ENCODE data around the gene CUEDC1. TPM values are rescaled to one million over a fixed set of nuclear protein-coding genes. Genes with fewer than 3 reads are reported as not detected.

Gene CUEDC1
- total RNA-seq, 6 experiments from 2014 or later, result 34.0 to 41.0 (median 34.9) TPM

DNA sequence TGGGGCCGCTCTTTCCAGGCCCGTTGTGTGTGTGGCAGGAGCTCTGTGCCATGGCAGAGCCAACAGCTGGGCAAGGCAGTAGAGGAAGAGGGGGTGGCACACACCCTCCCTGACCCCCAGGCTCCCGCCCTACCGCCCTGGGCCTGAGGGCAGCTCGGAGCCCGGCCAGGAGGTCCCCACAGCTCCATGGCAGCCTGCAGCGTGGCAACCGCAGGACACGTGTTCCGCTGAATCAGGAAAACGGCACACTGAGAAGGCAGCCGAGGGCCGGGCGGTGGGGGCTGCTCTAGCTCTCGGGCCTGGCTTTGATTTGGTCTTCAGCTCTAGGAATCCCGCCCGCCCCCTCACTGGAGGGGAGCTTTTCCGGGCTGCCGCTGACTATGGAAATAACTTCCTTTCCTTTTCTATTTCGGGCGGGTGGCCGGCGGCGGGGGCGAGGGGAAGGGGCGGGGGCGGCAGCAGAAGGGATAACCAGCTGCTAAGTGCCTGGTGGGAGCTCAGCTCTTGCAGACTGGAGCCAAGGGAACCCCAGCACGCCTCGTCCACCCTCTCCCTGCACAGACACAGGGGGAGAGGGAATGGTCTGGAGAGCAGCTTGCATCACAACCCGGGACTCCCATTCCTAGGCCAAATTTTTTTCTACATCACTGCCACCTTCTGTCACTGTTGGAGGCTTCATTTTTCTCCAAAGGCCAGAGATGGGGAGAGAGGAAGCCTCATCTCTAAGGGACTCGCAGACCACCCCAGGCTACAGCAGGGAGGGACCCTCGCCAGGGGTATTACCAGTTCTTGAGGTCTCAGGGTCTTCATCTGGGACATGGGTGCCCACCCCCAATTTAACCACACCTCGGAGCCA, 80.5 kb downstream of the CUEDC1 start:
- TF ChIP-seq, protein P1, sequence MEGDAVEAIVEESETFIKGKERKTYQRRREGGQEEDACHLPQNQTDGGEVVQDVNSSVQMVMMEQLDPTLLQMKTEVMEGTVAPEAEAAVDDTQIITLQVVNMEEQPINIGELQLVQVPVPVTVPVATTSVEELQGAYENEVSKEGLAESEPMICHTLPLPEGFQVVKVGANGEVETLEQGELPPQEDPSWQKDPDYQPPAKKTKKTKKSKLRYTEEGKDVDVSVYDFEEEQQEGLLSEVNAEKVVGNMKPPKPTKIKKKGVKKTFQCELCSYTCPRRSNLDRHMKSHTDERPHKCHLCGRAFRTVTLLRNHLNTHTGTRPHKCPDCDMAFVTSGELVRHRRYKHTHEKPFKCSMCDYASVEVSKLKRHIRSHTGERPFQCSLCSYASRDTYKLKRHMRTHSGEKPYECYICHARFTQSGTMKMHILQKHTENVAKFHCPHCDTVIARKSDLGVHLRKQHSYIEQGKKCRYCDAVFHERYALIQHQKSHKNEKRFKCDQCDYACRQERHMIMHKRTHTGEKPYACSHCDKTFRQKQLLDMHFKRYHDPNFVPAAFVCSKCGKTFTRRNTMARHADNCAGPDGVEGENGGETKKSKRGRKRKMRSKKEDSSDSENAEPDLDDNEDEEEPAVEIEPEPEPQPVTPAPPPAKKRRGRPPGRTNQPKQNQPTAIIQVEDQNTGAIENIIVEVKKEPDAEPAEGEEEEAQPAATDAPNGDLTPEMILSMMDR (IDR thresholded peaks at IDR 0.05), result no peak
- Mint-ChIP-seq H3K4me3 (peak overlapping the region; percentile 75), H3K36me3 (ENCODE audit: low read depth) (peaks cover 32% of the 10 kb centered on the region; the same call in 1 of the 2 replicates), H3K9me3 (no peaks in the 10 kb centered on the region), H3K4me1 (ENCODE audit: low read depth) (peaks cover 86% of the 10 kb centered on the region), H3K27ac (peak overlapping the region; percentile 99), H3K27me3 (ENCODE audit: insufficient read depth) (peaks cover 2% of the 10 kb centered on the region)
- DNase-seq, result peak; percentile 94

DNA sequence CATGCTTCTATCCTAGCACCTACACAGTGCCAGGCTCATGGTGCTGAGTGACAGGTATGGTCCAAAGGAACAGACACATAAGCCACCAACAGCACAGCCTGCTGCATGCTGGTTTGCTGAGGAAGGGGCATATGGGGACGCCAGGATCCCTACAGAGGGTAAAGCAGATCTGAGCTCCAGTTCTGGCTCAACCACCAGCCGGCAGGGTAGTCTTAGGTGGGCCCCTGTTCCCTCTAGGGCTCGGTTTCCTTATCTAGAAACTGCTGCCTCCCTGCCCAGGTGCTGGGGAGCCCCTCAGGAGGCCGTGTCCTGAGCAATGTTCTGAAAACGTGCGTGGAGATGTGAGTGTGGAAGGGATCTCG, 81.2 kb downstream of the CUEDC1 start:
- Mint-ChIP-seq H3K9me3 (no peaks in the 10 kb centered on the region), H3K4me3 (peak overlapping the region; percentile 73), H3K27me3 (ENCODE audit: insufficient read depth) (peaks cover 2% of the 10 kb centered on the region), H3K27ac (peak overlapping the region; percentile 99), H3K4me1 (ENCODE audit: low read depth) (peaks cover 86% of the 10 kb centered on the region), H3K36me3 (ENCODE audit: low read depth) (peaks cover 31% of the 10 kb centered on the region; the same call in 1 of the 2 replicates)
- no peak for DNase-seq
- TF ChIP-seq, protein P1 (IDR thresholded peaks at IDR 0.05), result no peak

DNA sequence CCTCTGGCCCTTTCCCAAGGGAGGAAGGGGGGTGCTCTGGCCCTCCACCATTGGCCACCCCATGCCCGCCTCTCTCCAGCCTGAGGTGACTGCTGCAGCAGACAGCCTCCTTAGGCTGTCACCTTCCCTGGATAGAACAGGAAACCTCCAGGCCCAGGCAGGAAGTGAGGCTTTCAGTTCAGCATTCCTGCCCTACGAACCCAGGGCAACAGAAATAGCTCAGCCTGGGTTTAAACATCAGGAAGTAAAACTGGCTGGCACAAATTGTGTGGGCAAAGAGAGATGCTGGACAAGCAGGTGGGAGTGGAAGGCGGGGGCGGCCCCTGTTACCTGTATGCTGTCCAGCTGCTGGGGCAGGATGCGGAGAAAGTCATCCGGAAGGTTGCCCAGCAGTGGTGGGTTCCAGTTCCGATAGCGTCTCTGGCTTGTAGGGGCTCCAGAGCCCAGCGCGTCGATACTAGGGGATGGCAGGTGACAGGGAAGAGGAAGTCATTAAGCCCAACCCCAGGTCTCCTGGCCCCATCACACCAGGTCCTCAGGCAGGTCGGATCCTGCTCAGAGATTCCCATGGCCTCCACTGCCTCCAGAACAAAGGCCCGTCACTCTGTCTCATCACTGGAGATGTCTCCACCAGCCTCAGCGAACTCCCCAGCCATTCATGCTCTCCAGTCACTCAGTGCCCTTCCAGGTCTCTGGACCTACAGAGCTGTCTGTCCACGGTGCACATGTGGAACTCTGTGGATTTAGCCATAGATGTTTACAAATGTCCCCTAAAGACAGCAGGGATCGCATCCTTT, 81.8 kb downstream of the CUEDC1 start:
- no peak for DNase-seq
- H3K4me3 Mint-ChIP-seq, result peak overlapping the region; percentile 73
- peak overlapping the region; percentile 99 for H3K27ac Mint-ChIP-seq
- H3K4me1 Mint-ChIP-seq (ENCODE audit: low read depth), result peaks cover 86% of the 10 kb centered on the region
- peaks cover 4% of the 10 kb centered on the region for H3K27me3 Mint-ChIP-seq (ENCODE audit: insufficient read depth)
- no peaks in the 10 kb centered on the region for H3K9me3 Mint-ChIP-seq
- peaks cover 33% of the 10 kb centered on the region; the same call in 1 of the 2 replicates for H3K36me3 Mint-ChIP-seq (ENCODE audit: low read depth)
- TF ChIP-seq, protein P1 (IDR thresholded peaks at IDR 0.05), result no peak

DNA sequence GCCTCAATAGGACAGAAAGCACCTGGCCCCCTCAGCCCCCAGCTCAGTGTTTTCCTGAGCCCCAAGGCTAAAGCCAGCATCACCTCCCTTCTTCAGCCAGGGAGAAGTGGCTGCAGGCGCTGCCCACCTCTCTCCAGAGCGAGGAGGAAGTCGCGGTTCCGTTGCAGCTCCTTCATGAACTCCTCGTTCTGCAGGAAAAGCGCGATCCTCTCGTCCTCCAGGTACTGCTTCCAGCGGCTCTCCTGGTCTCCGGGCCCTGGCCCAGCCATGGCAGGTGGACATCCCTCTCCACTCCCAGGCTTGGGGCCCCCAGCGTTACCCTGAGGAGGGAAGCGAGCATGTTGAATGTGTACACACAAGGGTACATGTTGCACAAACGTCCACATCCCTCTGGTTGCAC, 82.7 kb downstream of the CUEDC1 start:
- TF ChIP-seq, protein P1 (IDR thresholded peaks at IDR 0.05), result no peak
- Mint-ChIP-seq H3K4me3 (no peak overlapping the region), H3K36me3 (ENCODE audit: low read depth) (peaks cover 27% of the 10 kb centered on the region; the same call in 1 of the 2 replicates), H3K27me3 (ENCODE audit: insufficient read depth) (peaks cover 1% of the 10 kb centered on the region; the same call in 1 of the 2 replicates), H3K9me3 (no peaks in the 10 kb centered on the region), H3K27ac (peak overlapping the region; percentile 99; the same call in 1 of the 2 replicates), H3K4me1 (ENCODE audit: low read depth) (peaks cover 87% of the 10 kb centered on the region)
- DNase-seq, result no peak

DNA sequence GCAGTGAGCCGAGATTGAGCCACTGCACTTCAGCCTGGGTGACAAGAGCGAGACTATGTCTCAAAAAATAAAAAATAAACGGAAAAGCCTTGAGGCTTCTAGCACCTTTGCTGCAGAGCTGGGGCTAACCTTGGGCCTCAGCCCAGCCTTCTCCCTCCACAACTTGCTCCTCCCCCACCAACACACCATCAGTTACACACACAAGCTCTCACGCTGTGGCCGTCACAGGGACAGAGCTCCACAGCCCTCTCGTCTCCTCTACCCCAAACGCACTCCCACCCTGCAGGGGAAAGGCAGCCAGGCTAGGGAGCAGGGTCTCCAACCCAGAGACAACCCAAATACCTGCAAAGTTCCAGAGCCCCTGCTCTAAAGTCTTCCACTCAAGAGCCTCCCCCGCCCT, 83.3 kb downstream of the CUEDC1 start:
- Mint-ChIP-seq H3K27me3 (ENCODE audit: insufficient read depth) (peaks cover 1% of the 10 kb centered on the region; the same call in 1 of the 2 replicates), H3K36me3 (ENCODE audit: low read depth) (peaks cover 27% of the 10 kb centered on the region; the same call in 1 of the 2 replicates), H3K4me3 (no peak overlapping the region), H3K9me3 (no peaks in the 10 kb centered on the region), H3K27ac (peak overlapping the region; percentile 64; the same call in 1 of the 2 replicates), H3K4me1 (ENCODE audit: low read depth) (peaks cover 88% of the 10 kb centered on the region)
- TF ChIP-seq, protein P1 (IDR thresholded peaks at IDR 0.05), result no peak
- DNase-seq, result no peak
